Endometrial microvascular endothelial cells (primary cell): ENCODE data around the gene TNFRSF8. TPM values are rescaled to one million over a fixed set of nuclear protein-coding genes. Genes with fewer than 3 reads are reported as not detected.

Experiments used
- in situ Hi-C: cut with HindIII; loops from 2 replicates; pipeline ENCODE4 v1.10.0; 2017; ENCODE audit warnings: low sequenced_read_pairs, low pct_unique_long_range_greater_than_20kb; ENCODE audit errors: inconsistent ontology term
- total RNA-seq: library from RNA; depleted of rRNA; stranded (reverse); fragments of >200 nt; gene quantifications from one replicate; pipeline ENCODE4 v1.2.3, GENCODE V29; 2015; ENCODE audit errors: inconsistent ontology term

TNFRSF8 gene
- total RNA-seq, 1 donor from 2014 or later, result not detected

DNA sequence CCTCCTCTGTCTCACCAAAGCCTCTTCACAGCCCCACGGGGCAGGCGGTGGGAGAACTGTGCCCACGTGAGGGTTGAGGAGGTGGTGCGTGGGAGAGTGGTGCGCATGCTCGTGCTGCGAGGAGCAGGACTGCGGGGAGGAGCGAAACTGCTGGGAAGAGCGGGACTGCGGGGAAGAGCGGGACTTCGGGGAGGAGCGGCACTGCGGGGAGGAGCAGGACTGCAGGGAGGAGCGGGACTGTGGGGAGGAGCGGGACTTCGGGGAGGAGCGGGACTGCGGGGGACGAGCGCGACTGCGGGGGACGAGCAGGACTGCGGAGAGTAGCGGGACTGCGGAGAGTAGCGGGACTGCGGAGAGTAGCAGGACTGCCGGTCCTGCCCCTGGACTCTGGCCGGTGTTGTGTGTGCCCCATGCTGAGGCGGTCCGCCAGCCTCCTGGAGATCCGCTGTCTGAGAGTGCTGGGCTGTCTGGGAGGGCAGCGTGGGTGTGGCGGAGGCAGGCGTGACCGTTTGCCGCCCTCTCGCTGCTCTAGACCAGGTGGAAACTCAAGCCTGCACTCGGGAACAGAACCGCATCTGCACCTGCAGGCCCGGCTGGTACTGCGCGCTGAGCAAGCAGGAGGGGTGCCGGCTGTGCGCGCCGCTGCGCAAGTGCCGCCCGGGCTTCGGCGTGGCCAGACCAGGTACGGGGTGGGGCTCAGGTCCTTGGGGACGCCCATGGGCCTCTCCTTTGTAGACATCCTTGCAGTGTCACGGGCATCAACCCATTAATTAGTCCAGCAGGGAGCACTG is 128.3 kb downstream of the TNFRSF8 start:
- in situ Hi-C loops, result no loop called here

Other genes with a start within 250 kb of the TNFRSF8 start
- not detected for gene NPPA, start 215.5 kb upstream of the TNFRSF8 start, total RNA-seq
- not detected for gene NPPB, start 204.4 kb upstream of the TNFRSF8 start, total RNA-seq
- 113 TPM for gene KIAA2013, start 136.9 kb upstream of the TNFRSF8 start, total RNA-seq
- 394 TPM for gene PLOD1, start 128.6 kb upstream of the TNFRSF8 start, total RNA-seq
- 142 TPM for gene MFN2, start 82.9 kb upstream of the TNFRSF8 start, total RNA-seq
- gene MIIP, start 43.8 kb upstream of the TNFRSF8 start, total RNA-seq, result 50.9 TPM
- gene TNFRSF1B, start 103.7 kb downstream of the TNFRSF8 start, total RNA-seq, result 11.5 TPM
- 19.3 TPM for gene VPS13D, start 166.7 kb downstream of the TNFRSF8 start, total RNA-seq